Measurements from ENCODE around the gene CUX1.

CUX1 gene

GRCh38 chr7:101896316-101896715, 78.9 kb downstream of the CUX1 start:
- DNase-seq (ENCODE audit: low read depth) = no peak

DNA sequence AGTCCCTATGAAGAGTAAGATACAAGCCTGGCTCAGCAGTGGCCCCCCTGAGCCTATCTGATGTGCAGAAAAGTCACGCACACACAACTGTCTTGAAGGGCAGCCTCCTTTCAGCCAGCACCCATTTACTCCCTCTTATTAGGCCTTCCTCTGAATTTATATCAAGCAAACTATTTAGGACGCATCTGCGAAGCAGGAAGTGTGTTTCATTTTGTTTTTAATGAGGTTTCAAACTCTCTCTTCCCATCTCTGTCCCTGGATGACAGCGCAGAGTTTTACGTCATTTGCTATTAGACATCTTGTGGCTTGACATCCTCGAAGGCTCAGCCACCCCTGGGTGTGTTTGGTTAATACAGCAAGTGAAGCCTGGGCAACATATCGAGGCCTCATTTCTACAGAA, 79.5 kb downstream of the CUX1 start:
- no peak for DNase-seq (ENCODE audit: low read depth)

DNA sequence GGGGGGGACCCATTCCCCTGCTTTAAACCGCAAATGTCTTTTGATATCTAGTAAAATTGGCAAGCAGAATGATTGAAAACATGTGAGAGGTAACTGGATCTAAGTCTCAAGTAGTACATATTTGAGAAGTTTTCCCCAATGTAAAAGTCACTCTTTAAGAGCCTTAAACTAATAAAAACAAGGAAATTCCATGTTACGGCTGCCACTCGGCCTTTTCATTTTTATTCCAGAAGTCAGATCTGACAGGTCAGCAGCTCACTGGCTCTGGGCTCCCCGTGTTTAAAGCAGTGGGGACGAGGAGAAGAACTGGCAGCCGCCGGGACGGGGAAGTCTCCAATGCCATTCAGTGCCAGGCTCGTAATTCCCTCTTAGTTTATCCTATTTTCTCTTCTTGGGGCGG, 80.7 kb downstream of the CUX1 start:
- no peak for DNase-seq (ENCODE audit: low read depth)

GRCh38 chr7:101899616-101900015, 82.2 kb downstream of the CUX1 start:
- DNase-seq (ENCODE audit: low read depth) = no peak

DNA sequence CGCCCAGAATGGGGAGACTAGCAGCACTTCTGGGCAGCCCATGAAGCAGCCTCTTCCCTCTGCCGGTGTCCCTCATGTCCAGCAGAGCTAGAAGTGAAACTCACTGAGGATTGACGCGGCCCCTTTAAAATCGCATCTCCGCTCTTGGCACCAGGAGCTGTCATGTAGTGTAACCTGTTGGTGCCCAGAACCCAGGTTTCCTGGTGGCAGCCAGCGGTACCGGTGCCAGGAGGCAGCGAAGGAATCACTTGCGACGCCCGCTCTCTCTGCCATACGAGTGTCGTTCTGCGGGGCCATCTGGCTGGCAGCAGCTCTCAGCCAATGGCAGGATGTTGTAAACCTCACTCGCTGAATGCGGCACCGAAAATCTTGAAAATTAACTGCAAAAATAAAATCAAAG, 82.7 kb downstream of the CUX1 start:
- no peak for DNase-seq (ENCODE audit: low read depth)

- DNase-seq (ENCODE audit: low read depth) = no peak
Measured at GRCh38 chr7:101901661-101902491, 84.5 kb downstream of the CUX1 start.

DNA sequence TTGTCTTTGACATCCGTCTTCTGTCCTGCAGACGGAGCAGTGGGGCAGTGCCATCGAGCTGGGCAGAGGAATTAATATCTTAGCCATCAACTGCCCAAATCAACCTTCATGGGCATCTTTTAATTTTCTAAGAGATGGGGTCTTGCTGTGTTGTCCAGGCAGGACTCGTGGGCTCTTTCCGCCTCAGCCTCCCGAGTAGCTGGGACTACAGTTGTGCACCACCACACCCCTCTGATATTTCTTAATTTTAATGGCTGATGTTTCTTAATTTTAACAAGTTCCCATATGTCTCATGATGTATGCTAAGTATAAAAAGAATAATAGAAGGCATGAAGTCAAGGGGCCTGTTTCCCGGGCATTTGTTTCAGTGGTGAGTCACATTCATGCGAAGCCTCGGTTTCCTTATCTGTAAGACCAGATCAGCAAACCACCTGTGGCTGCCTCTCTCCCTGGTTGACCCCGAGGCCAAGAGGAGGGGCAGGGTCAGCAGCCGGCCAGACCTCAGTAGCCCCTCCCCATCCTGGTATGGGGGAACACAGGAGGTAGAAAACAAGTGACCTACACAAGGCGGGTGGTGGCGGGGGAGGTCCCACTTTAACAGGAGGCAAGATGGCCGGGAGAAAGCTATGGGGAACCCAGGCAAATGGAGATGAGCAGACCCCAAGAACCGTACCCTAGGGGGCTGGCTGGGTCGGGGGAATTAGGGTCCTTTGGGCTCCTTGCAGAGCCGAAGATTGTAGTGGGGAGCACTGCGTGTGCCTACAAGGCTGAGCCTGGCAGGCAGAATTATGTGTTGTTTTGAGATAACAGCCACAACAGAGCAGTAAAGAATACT, 85.5 kb downstream of the CUX1 start:
- DNase-seq (ENCODE audit: low read depth) = peak; percentile 53

GRCh38 chr7:101903515-101903868, 86.1 kb downstream of the CUX1 start:
- no peak for DNase-seq (ENCODE audit: low read depth)

DNA sequence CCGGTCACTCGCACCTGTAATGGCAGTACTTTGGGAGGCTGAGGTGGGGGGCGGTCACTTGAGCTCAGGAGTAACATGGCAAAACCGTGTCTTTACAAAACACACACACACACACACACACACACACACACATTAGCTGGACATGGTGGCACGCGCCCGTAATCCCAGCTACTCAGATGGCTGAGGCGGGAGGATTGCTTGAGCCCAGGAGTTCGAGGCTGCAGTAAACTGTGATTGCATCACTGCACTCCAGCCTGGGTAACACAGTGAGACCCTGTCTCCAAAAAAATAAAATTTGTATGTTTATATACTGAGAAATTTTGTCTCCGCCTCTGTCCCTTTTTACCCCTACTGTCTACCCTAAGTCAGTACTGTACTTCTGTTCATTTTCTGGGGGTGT, 86.6 kb downstream of the CUX1 start:
- no peak for DNase-seq (ENCODE audit: low read depth)

GRCh38 chr7:101905203-101905865, 87.9 kb downstream of the CUX1 start:
- peak; percentile 60 for DNase-seq (ENCODE audit: low read depth)

DNA sequence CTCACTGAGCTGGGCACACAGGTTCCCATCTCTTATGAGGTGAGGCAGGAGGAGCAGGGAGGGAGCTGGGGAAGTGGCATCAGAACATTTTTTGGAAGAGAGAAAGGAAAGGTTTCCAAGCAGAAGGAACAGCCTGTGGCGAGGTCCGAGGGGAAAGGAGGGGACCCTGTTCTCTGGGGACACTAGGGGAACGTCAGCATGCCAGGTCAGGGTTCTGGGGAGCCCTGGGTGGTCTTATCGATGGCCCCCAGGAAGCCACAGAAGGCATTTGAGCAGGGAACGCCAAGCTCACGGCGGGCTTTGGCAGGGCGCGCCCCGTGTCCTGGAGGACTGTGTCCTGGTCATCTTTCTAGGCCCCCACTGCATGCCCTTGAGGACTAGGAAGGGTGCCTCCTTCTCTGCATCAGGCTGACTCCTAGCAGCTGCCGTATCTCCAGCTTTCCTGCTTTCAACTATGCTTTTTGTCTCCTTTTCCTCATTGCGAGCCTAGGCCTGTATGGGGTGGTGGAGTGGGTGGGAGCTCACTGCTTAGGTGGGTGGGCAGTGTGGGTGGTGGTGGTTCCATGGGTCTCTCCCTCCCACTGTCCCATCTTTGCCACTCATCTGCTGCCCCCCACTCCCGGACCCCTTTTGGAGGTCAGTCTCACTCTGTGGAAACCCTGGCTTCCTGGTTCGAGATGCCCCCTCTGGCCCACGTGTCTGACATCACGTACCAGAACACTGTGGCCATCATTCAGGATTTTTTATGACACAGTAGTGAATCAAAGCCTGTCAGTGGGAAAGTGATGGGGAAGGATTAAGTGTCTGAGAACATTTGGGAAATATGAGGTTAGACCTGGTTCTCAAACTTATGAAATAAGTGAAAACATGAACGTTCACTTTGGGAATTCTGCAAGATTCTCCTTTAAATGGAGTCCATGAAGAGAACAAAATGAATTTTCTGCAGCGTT, 89.1 kb downstream of the CUX1 start:
- DNase-seq (ENCODE audit: low read depth) = peak; percentile 88

- DNase-seq (ENCODE audit: low read depth) = peak; percentile 77
Measured at GRCh38 chr7:101910991-101911799, 93.8 kb downstream of the CUX1 start.

DNA sequence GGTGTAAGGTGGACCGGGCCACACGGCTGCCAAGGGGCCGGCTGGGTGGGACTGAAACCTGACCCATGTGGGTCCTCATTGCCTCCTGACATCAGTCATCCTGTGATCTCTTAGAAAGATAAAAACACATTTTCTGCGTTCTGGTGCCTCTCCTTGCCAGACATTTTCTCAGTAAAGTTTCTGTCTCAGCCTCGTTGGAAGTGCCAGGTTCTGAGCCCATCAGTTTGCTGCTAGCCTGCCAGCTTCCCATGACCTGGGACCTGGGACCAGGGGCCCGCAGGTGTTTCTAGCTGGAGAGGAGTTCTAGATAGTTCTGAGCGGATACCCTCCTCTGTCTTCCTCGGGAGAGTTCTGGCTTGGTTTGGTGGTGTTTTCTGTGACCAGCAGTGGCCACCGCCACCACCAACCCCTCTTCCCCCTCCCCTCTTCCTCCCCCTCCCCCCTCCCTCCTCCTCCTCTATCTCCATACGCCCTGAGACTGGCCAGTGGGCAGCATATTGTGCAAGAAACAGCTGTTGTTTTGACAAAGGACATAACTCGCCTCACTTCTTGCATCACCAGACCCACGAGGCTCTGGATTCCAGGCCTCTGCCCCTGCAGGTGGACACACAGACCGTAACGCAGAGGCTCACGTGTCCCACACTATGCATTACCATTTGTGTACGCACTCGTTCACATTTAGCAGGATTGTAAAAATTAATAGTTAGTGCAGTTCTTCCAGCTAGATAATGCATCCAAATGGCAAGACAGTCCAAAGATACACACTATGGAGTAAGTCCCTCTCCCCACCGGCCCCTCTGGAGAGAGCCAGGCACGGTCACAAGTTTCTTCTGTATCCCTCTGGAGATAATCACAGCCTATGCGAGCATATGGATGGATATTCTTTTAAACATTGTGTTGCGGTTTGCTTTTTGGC, 94.6 kb downstream of the CUX1 start:
- peak; percentile 99 for DNase-seq (ENCODE audit: low read depth)

DNA sequence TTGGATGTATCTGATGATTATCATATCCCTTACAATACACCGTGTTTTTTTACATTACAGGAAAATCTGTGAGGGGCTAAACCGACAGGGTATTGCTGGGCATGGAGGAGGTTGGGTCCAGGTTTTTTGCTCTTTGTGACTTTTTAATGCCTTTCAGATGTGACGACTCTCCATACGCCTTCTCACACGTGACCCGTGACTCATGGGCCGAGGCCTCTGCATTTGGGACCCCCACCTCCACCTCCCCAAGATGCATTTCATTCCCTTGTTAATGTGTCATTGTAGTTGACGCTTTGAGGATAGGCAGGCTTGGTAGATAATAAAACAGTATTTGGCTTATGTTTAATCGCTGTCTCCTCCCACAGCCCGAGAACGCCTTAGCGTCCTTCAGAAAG, 95.3 kb downstream of the CUX1 start:
- peak; percentile 90 for DNase-seq (ENCODE audit: low read depth)

GRCh38 chr7:101913247-101913721, 95.9 kb downstream of the CUX1 start:
- no peak for DNase-seq (ENCODE audit: low read depth)

- peak; percentile 87 for DNase-seq (ENCODE audit: low read depth)
Measured at GRCh38 chr7:101913851-101914250, 96.4 kb downstream of the CUX1 start.

- DNase-seq (ENCODE audit: low read depth) = no peak
Measured at GRCh38 chr7:101915000-101915399, 97.6 kb downstream of the CUX1 start.

- DNase-seq (ENCODE audit: low read depth) = no peak
Measured at GRCh38 chr7:101916041-101916800, 98.8 kb downstream of the CUX1 start.

GRCh38 chr7:101916876-101917275, 99.5 kb downstream of the CUX1 start:
- DNase-seq (ENCODE audit: low read depth) = peak; percentile 68
